NCI-H2196 treated with DMSO at 0.1 percent for 48 hours (cell line): ENCODE measurements around the gene G6PD.
"Not testable (repeated sequence)": the region's sequence is repeated elsewhere in the genome, so short reads cannot be mapped to it uniquely, and the experiment has no call there.

Experiments
- DNase-seq: peaks from one replicate; lab custom pipeline; 2025; ENCODE audit not compliant: unreplicated experiment; lab: John Stamatoyannopoulos, UW

The G6PD gene

GRCh38 chrX:154545673-154546274 is 872 bp downstream of the G6PD start:
- DNase-seq: no peak

- no peak for DNase-seq
Measured at GRCh38 chrX:154542723-154543424, 3.8 kb downstream of the G6PD start.

DNA sequence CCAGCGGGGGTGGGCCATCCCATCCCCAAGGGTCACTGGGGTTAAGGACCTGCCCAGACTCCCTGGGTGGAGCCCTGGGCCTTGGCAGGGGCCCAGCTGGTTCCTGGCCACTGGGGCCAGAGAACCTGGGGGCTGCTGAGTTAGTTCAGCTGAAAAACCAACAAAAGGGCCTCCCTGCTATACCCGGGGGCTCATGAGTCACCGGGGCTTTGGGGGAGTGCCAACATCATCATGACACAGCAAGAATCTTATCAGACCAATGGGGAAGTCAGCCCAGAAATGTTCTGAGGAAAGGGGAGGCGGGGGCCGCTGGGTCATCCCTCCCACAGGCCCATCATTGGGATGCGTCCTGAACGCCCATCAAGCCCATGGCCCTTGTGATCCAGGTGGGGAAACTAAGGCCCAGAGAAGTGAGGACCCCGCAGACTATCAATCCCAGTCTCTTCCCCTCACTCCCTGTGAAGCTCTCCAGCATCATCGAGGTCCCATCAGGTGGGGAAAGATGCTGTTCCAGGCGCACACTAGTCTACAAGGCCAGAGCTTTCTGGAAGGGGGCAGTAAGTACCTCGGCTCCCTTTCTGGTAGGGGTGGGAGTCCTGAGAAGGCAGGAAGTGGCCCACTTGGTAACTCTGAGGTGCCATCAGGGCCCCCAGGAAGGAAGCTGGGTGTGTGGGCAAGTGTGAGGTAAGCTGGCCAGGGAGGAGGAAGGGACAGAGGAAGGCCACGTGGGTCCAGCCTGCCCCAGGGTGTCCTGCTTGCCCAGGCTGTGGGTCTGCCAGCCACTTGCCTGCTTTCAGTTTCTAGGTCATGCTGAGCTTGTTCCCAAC is 4.5 kb downstream of the G6PD start:
- peak; percentile 3 for DNase-seq

GRCh38 chrX:154541589-154541895 is 5.1 kb downstream of the G6PD start:
- no peak for DNase-seq

GRCh38 chrX:154540897-154541535 is 5.6 kb downstream of the G6PD start:
- no peak for DNase-seq

- DNase-seq: not testable (repeated sequence)
Measured at GRCh38 chrX:154540365-154540764, 6.3 kb downstream of the G6PD start.

DNA sequence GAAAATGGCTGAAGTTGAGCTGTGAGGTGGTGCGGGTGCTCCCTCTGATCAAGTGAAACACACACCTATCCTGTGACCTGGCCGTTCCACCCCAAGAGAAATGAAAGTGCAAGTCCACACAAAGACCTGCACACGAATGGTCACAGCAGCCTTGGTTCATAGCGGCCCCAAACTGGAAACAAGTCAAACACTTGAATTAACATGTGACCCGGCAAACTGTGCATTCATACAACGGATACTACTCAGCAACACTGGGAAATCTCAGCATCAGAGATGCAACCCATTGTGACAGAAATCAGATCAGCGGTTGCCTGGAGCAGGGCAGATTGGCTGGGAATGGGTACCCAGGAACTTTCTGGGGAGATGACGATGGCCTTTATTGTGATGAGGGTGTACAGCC is 7.6 kb downstream of the G6PD start:
- DNase-seq: no peak

GRCh38 chrX:154535892-154536291 is 10.8 kb downstream of the G6PD start:
- DNase-seq: no peak

DNA sequence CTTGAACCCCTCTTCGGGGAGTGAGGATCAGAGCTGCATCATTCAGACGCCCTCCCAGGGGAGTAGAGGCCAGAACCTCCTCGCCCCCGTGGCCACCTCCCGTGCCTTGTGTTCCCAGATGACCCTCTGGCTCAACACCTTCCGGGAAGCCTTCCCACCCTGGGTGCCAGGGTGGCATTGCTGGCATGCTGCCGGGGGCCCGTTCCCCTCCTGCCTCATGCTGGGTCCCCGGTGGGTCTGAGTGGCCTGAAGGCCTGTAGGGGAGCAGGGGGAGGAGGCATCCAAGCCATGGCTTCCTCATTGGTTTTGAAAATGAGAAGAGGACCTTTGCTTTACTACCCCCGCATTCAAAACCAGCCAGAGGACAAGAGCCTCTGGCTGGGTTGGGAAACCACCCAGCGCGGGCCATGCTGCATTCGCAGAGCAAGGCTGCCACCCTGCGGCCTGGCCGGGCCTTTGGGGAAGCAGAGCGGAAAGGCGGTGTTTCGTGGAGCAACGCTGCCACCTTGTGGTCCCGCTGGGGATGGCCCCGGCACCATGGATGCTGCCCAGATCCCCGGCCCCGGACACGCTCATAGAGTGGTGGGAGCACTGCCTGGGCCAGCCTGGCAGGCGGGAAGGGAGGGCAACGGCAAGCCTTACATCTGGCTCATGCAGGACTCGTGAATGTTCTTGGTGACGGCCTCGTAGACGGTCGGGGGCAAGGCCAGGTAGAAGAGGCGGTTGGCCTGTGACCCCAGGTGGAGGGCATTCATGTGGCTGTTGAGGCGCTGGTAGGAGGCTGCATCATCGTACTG is 11.9 kb downstream of the G6PD start:
- peak; percentile 22 for DNase-seq

DNA sequence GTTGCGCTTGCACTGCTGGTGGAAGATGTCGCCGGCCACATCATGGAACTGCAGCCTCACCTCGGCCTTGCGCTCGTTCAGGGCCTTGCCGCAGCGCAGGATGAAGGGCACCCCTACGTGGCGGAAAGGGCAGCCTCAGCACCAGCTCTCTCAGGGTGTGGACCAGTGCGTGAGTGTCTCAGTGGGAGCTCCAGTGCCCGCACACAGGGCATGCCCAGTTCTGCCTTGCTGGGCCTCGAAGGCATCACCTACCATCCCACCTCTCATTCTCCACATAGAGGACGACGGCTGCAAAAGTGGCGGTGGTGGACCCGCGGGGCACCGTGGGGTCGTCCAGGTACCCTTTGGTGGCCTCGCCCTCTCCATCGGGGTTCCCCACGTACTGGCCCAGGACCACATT is 14.0 kb downstream of the G6PD start:
- no peak for DNase-seq

- no peak for DNase-seq
Measured at GRCh38 chrX:154531626-154532025, 15.0 kb downstream of the G6PD start.

DNA sequence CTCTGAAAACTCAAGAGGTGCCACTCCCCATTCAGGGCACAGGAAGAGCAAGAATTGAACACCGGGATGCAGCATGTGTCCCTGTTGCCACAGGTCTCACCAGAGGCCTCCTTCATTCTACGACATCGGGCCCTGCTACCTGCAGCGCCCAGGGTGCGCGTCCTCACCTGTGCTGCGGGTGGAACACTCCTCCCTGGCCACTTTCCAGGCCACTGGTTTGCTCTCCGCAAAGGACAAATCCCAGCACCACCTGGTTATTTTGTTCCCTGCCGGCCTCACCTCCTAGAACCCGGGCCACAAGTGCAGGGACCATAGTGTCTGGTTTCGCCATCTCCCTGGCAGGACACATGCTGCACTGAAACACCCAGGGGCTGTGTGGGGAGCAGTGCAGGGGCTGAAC is 16.4 kb downstream of the G6PD start:
- no peak for DNase-seq

GRCh38 chrX:154529206-154529612 is 17.4 kb downstream of the G6PD start:
- no peak for DNase-seq

- peak; percentile 50 for DNase-seq
Measured at GRCh38 chrX:154526901-154527675, 19.6 kb downstream of the G6PD start.

DNA sequence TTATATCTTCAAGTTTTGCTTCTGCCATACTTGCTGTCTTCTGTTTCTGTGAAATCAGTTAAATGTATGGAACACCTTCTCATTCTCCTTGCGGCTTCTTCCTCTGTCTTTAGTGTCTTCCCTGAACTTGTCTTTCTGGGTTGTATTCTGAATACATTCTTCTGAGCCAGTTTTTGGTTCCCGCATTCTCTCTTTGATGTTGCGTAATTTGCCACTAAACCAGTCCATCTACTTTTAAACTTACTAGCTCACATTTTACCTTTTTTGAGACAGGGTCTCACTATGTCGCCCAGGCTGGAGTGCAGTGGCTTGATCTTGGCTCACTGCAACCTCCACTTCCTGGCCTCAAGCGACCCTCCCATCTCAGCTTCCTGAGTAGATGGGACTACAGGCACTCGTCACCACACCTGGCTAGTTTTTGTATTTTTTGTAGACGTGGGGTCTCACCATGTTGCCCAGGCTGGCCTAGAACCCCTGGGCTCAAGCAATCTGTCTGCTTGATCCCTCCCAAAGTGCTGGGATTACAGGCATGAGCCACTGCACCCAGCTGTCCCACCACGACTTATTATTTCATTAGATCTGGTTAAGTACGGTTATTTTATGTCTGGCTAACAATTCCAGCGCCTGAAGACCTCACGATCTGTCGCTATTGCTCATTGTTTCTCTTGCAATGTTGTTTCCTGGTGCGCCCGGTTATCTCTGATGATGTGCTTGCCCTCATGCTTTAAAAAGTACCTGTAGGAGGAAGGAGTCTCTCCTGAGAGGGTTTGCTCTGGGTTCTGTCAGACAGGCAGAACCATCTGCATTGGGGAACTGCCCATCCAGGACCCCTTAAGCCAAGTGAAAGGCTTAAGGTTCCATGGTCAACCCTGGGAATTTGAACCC is 20.8 kb downstream of the G6PD start:
- DNase-seq: no peak

DNA sequence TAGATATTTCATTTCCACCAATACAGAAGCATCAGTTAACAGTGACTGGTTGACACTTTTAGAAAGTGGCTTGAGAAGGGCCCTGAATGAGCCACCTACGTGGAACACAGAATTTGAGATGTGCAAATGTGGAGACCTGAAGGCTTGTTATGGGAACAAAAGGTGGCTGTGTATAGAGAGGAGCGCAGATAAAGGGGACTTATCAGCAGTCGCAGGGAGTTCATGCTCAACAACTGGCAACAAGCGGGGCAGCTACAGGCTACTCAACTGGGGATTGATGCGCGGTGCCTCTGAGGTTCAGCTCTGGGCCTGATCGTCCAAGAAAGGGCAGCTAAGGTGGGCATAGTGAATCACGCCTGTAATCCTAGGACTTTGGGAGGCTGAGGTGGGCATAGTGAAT is 27.3 kb downstream of the G6PD start:
- no peak for DNase-seq

- DNase-seq: no peak
Measured at GRCh38 chrX:154517101-154517781, 29.4 kb downstream of the G6PD start.

DNA sequence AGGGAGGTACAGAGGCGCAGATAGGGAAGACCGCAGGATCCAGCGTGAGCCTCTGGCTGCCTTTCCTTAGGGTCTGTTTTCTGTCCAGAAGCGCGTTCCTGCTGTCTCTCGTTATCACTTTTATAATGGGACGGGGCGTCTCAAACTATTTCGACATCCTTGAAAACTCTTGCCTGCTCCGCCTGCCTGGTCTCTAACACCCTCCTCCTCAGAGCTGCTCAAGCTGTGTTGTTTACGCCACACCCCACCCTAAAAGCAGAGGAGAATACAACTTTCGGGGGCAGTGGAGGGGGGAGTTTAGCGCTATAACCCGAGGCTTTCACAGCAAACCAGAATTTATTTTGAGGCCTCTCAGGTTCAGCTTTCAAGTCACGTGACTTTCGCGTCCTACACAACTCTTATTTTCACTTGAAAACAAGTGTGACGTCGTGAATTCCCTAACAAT is 30.0 kb downstream of the G6PD start:
- no peak for DNase-seq
